ENCODE measurements around the gene SLC44A1. TPM values are rescaled to one million over a fixed set of nuclear protein-coding genes. Genes with fewer than 3 reads are reported as not detected.

The SLC44A1 gene
- total RNA-seq, 3 donors from 2014 or later = 85.1 to 183 (median 121) TPM

GRCh38 chr9:105419816-105420597 lies 175.6 kb downstream of the SLC44A1 start:
- peaks cover 4% of the 10 kb centered on the region for H3K4me1 ChIP-seq (ENCODE audit: low read depth)
- TF ChIP-seq CTCF (IDR thresholded peaks at IDR 0.05) = no peak
- no peaks in the 10 kb centered on the region for H3K9me3 ChIP-seq
- ATAC-seq (no peak), DNase-seq (no peak)
- no peak overlapping the region for H3K4me3 ChIP-seq
- no peaks in the 10 kb centered on the region for H3K36me3 ChIP-seq (ENCODE audit: low read depth)
- intact Hi-C loops (cut with DNase I, micrococcal nuclease) = loop anchor here (10.0 kb wide), 3 partner anchors 235 to 495 kb away; partner anchors contain the start of gene ABCA1 (in 1 of the 2)

- ATAC-seq = no peak
- Histone ChIP-seq H3K36me3 (ENCODE audit: low read depth) (no peaks in the 10 kb centered on the region), H3K4me3 (no peak overlapping the region), H3K4me1 (ENCODE audit: low read depth) (no peaks in the 10 kb centered on the region), H3K9me3 (no peaks in the 10 kb centered on the region)
- no peak for TF ChIP-seq CTCF (IDR thresholded peaks at IDR 0.05)
- no peak for DNase-seq
- intact Hi-C loops (cut with DNase I, micrococcal nuclease) = no loop called here
Measured at GRCh38 chr9:105421154-105421553, 176.7 kb downstream of the SLC44A1 start.

GRCh38 chr9:105421864-105422263 lies 177.4 kb downstream of the SLC44A1 start:
- TF ChIP-seq CTCF (IDR thresholded peaks at IDR 0.05) = no peak
- DNase-seq = no peak
- peak; percentile 88 for ATAC-seq
- no peaks in the 10 kb centered on the region for H3K36me3 ChIP-seq (ENCODE audit: low read depth)
- H3K4me1 ChIP-seq (ENCODE audit: low read depth) = no peaks in the 10 kb centered on the region
- H3K9me3 ChIP-seq = no peaks in the 10 kb centered on the region
- H3K4me3 ChIP-seq = no peak overlapping the region
- intact Hi-C loops (cut with DNase I, micrococcal nuclease) = no loop called here

GRCh38 chr9:105425816-105426433 lies 181.5 kb downstream of the SLC44A1 start:
- H3K4me1 ChIP-seq (ENCODE audit: low read depth) = no peaks in the 10 kb centered on the region
- H3K36me3 ChIP-seq (ENCODE audit: low read depth) = no peaks in the 10 kb centered on the region
- DNase-seq = no peak
- ATAC-seq = peak; percentile 64
- no peak overlapping the region for H3K4me3 ChIP-seq
- no peak for TF ChIP-seq CTCF (IDR thresholded peaks at IDR 0.05)
- H3K9me3 ChIP-seq = no peaks in the 10 kb centered on the region
- intact Hi-C loops (cut with DNase I, micrococcal nuclease) = no loop called here

- no peaks in the 10 kb centered on the region for H3K9me3 ChIP-seq
- TF ChIP-seq CTCF (IDR thresholded peaks at IDR 0.05) = no peak
- H3K4me3 ChIP-seq = no peak overlapping the region
- peaks cover 6% of the 10 kb centered on the region for H3K4me1 ChIP-seq (ENCODE audit: low read depth)
- H3K36me3 ChIP-seq (ENCODE audit: low read depth) = no peaks in the 10 kb centered on the region
- intact Hi-C loops (cut with DNase I, micrococcal nuclease) = no loop called here
- DNase-seq (no peak), ATAC-seq (no peak)
Measured at GRCh38 chr9:105426657-105427056, 182.2 kb downstream of the SLC44A1 start.
